GM21825 (cell line): ENCODE data around the gene EHD4.

Experiments
- ATAC-seq: cut with Tn5 transposase; IDR thresholded peaks from one replicate; pipeline ENCODE4 v1.9.1; 2021; ENCODE audit warnings: mild to moderate bottlenecking, moderate library complexity; ENCODE audit not compliant: unreplicated experiment

Gene EHD4

GRCh38 chr15:41940441-41940857 is 31.9 kb downstream of the EHD4 start:
- no peak for ATAC-seq

GRCh38 chr15:41939986-41940385 is 32.4 kb downstream of the EHD4 start:
- no peak for ATAC-seq

GRCh38 chr15:41937568-41937923 is 34.8 kb downstream of the EHD4 start:
- ATAC-seq = no peak

GRCh38 chr15:41936649-41937567 is 35.4 kb downstream of the EHD4 start:
- ATAC-seq = peak; percentile 47

GRCh38 chr15:41936155-41936554 is 36.2 kb downstream of the EHD4 start:
- no peak for ATAC-seq

- peak; percentile 43 for ATAC-seq
Measured at GRCh38 chr15:41935566-41936020, 36.8 kb downstream of the EHD4 start.

GRCh38 chr15:41934843-41935242 is 37.5 kb downstream of the EHD4 start:
- ATAC-seq = no peak

- no peak for ATAC-seq
Measured at GRCh38 chr15:41933771-41934170, 38.6 kb downstream of the EHD4 start.

GRCh38 chr15:41933326-41933725 is 39.0 kb downstream of the EHD4 start:
- ATAC-seq = no peak

- ATAC-seq = no peak
Measured at GRCh38 chr15:41932511-41933289, 39.7 kb downstream of the EHD4 start.

- ATAC-seq = no peak
Measured at GRCh38 chr15:41932101-41932500, 40.3 kb downstream of the EHD4 start.

- ATAC-seq = no peak
Measured at GRCh38 chr15:41930867-41931222, 41.5 kb downstream of the EHD4 start.

- no peak for ATAC-seq
Measured at GRCh38 chr15:41930221-41930866, 42.0 kb downstream of the EHD4 start.

GRCh38 chr15:41928637-41929620 is 43.4 kb downstream of the EHD4 start:
- peak; percentile 78 for ATAC-seq

GRCh38 chr15:41928100-41928499 is 44.3 kb downstream of the EHD4 start:
- ATAC-seq = no peak

GRCh38 chr15:41927536-41927935 is 44.8 kb downstream of the EHD4 start:
- ATAC-seq = no peak

GRCh38 chr15:41926185-41927056 is 45.9 kb downstream of the EHD4 start:
- ATAC-seq = no peak

GRCh38 chr15:41925086-41925608 is 47.2 kb downstream of the EHD4 start:
- no peak for ATAC-seq

- no peak for ATAC-seq
Measured at GRCh38 chr15:41923401-41923997, 48.9 kb downstream of the EHD4 start.
